SK-N-SH treated with all-trans-retinoic acid at 6 μM for 48 hours (cell line): ENCODE data around the gene IKBKE.

ENCODE experiments used
- ATAC-seq: fragments of 200-7000 bp; cut with Tn5 transposase; 3 replicates; pipeline ENCODE4 v1.9.1; 2020; ENCODE audit warnings: mild to moderate bottlenecking, moderate library complexity
- ARNTL ChIP-seq: fragments of 450-650 bp; formaldehyde crosslinking; IDR thresholded peaks from 2 replicates; pipeline ENCODE4 v1.5.0; 2020; ENCODE audit warnings: low read depth, mild to moderate bottlenecking, moderate library complexity, borderline replicate concordance
- ESRRG ChIP-seq: fragments of 250-450 bp; sonication (Bioruptor Pico); IDR thresholded peaks from 2 replicates; pipeline ENCODE4 v1.6.1; 2021; ENCODE audit warnings: mild to moderate bottlenecking
- GLIS3 ChIP-seq: fragments of 250-450 bp; sonication (Bioruptor Pico); IDR thresholded peaks from 2 replicates; pipeline ENCODE4 v1.5.0; 2020; ENCODE audit warnings: mild to moderate bottlenecking, moderate library complexity
- ISL1 ChIP-seq: fragments of 250-450 bp; sonication (Bioruptor Pico); IDR thresholded peaks from 2 replicates; pipeline ENCODE4 v2.1.2; 2022; ENCODE audit warnings: mild to moderate bottlenecking, moderate library complexity
- OSR1 ChIP-seq: fragments of 250-450 bp; sonication (Bioruptor Pico); IDR thresholded peaks from 2 replicates; pipeline ENCODE4 v1.8.0; 2022; ENCODE audit warnings: moderate library complexity, mild to moderate bottlenecking, inconsistent platforms
- PPARA ChIP-seq: fragments of 250-450 bp; sonication (Bioruptor Pico); IDR thresholded peaks from 2 replicates; pipeline ENCODE4 v1.5.0; 2020; ENCODE audit warnings: mild to moderate bottlenecking, borderline replicate concordance
- RARB ChIP-seq: fragments of 250-450 bp; sonication (Bioruptor Pico); IDR thresholded peaks from 2 replicates; pipeline ENCODE4 v1.8.0; 2021; ENCODE audit warnings: mild to moderate bottlenecking, moderate library complexity
- SNAI2 ChIP-seq: fragments of 250-450 bp; sonication (Bioruptor Pico); IDR thresholded peaks from 2 replicates; pipeline ENCODE4 v1.5.0; 2020; ENCODE audit warnings: mild to moderate bottlenecking, moderate library complexity
- TCF4 ChIP-seq: fragments of 250-450 bp; sonication (Bioruptor Pico); IDR thresholded peaks from 2 replicates; pipeline ENCODE4 v1.8.0; 2021; ENCODE audit warnings: mild to moderate bottlenecking, moderate library complexity, borderline replicate concordance
- TOX ChIP-seq: fragments of 250-450 bp; sonication (Bioruptor Pico); IDR thresholded peaks from 2 replicates; pipeline ENCODE4 v1.8.0; 2021; ENCODE audit warnings: mild to moderate bottlenecking, moderate library complexity, borderline replicate concordance
- ZFP3 ChIP-seq: fragments of 250-450 bp; sonication (Bioruptor Pico); IDR thresholded peaks from 2 replicates; pipeline ENCODE4 v1.5.0; 2020; ENCODE audit warnings: mild to moderate bottlenecking, moderate library complexity
- ZFP30 ChIP-seq: fragments of 450-650 bp; formaldehyde crosslinking; IDR thresholded peaks from 2 replicates; pipeline ENCODE4 v1.5.0; 2022; ENCODE audit warnings: mild to moderate bottlenecking, moderate library complexity
- ZNF8 ChIP-seq: fragments of 450-650 bp; formaldehyde crosslinking; IDR thresholded peaks from 2 replicates; pipeline ENCODE4 v1.5.0; 2020; ENCODE audit warnings: mild to moderate bottlenecking, moderate library complexity
- TF ChIP-seq, protein P1 (sequence below): fragments of 250-450 bp; sonication (Bioruptor Pico); IDR thresholded peaks from 2 replicates; pipeline ENCODE4 v1.8.0; 2020; ENCODE audit warnings: mild to moderate bottlenecking, moderate library complexity, borderline replicate concordance
- TF ChIP-seq, protein P2 (sequence below): fragments of 250-450 bp; sonication (Bioruptor Pico); IDR thresholded peaks from 2 replicates; pipeline ENCODE4 v1.5.1; 2020; ENCODE audit warnings: low read depth, mild to moderate bottlenecking, moderate library complexity
- TF ChIP-seq, protein P3 (sequence below): fragments of 250-450 bp; sonication (Bioruptor Pico); IDR thresholded peaks from 2 replicates; pipeline ENCODE4 v1.5.1; 2021; ENCODE audit warnings: mild to moderate bottlenecking, moderate library complexity
- TF ChIP-seq, protein P4 (sequence below): fragments of 250-450 bp; sonication (Bioruptor Pico); IDR thresholded peaks from 2 replicates; pipeline ENCODE4 v1.5.0; 2020; ENCODE audit warnings: mild to moderate bottlenecking, moderate library complexity
- TF ChIP-seq, protein P5 (sequence below): fragments of 250-450 bp; sonication (Bioruptor Pico); IDR thresholded peaks from 2 replicates; pipeline ENCODE4 v1.8.0; 2021; ENCODE audit warnings: low read depth, mild to moderate bottlenecking, moderate library complexity, borderline replicate concordance

Gene IKBKE

DNA sequence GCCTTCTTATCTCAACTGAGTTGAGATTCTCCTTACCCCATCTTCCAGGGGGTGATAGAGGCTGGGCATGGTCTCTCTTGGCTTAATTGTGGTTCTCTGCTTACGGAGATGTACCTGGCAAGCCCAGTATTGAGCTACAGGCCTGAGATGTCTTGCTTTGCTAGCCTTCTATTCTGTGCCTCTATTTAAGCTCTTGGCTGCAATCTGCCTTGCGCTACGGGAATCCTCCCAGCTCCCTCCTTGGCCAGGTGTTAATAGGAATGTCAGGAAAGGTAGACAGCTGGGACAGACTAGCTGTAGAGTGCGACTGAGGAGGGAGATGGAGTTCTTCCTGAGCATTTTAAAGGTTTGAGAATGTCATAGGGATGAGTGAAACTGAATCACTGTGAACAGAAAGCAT lies 10.6 kb upstream of the IKBKE start:
- TF ChIP-seq, protein P1, sequence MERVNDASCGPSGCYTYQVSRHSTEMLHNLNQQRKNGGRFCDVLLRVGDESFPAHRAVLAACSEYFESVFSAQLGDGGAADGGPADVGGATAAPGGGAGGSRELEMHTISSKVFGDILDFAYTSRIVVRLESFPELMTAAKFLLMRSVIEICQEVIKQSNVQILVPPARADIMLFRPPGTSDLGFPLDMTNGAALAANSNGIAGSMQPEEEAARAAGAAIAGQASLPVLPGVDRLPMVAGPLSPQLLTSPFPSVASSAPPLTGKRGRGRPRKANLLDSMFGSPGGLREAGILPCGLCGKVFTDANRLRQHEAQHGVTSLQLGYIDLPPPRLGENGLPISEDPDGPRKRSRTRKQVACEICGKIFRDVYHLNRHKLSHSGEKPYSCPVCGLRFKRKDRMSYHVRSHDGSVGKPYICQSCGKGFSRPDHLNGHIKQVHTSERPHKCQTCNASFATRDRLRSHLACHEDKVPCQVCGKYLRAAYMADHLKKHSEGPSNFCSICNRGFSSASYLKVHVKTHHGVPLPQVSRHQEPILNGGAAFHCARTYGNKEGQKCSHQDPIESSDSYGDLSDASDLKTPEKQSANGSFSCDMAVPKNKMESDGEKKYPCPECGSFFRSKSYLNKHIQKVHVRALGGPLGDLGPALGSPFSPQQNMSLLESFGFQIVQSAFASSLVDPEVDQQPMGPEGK: no peak
- TF ChIP-seq, protein P2, sequence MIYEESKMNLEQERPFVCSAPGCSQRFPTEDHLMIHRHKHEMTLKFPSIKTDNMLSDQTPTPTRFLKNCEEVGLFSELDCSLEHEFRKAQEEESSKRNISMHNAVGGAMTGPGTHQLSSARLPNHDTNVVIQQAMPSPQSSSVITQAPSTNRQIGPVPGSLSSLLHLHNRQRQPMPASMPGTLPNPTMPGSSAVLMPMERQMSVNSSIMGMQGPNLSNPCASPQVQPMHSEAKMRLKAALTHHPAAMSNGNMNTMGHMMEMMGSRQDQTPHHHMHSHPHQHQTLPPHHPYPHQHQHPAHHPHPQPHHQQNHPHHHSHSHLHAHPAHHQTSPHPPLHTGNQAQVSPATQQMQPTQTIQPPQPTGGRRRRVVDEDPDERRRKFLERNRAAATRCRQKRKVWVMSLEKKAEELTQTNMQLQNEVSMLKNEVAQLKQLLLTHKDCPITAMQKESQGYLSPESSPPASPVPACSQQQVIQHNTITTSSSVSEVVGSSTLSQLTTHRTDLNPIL: no peak
- ATAC-seq: no peak

DNA sequence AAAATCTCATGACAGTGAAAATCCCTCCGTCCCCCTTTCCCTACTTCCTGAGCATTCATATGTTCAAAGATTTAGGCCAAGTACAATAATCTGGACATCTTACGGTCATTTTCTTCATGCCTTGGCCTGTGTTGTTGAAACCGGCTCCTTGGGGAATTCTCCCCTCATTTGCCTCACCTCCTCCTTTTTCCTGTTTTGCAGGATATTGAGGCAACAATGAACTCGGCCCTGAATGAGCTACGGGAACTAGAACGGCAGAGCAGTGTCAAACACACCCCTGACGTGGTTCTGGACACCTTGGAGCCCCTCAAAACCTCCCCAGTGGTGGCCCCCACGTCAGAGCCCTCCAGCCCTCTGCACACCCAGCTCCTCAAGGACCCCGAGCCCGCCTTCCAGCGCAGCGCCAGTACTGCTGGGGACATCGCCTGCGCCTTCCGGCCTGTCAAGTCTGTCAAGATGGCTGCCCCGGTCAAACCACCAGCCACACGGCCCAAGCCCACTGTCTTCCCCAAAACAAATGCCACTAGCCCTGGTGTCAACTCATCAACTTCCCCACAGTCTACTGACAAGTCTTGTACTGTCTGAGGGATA lies 9.3 kb upstream of the IKBKE start:
- ATAC-seq: no peak

DNA sequence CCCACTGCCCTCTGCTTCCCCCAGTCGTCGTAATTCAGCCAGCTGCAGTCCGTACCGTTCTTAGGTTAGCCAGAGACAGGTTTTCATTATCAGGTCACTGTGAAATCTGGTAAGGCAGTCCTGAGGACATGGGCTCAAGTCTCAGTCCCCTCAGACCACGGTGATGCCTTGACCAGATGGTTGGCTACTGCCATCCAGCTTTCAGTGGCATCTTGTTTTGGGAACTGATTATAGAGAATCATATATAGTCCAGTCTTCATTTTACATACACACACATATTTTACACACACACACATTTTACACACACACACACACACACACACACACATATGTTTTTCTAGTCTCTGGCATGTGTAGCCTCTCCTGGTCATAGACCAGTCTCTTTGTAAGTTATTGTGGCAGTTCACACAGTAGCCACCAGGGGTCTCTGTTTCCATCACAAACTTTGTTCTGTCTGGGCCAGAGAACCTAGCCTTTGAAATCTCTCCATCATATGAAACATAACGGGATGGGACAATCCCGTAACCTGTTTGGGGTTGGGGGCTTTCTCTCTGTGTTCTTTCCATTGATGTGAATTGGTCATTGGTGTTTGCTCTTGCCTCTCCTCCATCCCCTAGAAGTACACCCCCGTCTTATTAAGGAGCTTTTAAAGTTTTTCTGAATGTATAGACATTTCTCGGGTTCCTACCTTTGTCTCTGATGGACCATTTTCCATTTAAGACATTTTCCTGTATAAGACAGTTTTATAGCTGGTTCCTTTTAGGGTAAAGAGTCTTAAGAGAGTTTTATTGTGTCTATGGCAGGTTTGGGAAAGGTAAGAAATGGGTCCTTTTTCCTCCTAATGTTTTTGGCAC lies 8.4 kb upstream of the IKBKE start:
- TF ChIP-seq GLIS3 (CRISPR knock-in tag) (no peak), SNAI2 (CRISPR knock-in tag) (no peak), RARB (CRISPR knock-in tag) (no peak), PPARA (CRISPR knock-in tag) (no peak), ZFP30 (CRISPR knock-in tag) (no peak), TOX (CRISPR knock-in tag) (no peak), ISL1 (CRISPR knock-in tag) (no peak), ZNF8 (CRISPR knock-in tag) (no peak), ARNTL (no peak), TCF4 (CRISPR knock-in tag) (no peak), ESRRG (CRISPR knock-in tag) (no peak), OSR1 (CRISPR knock-in tag) (no peak)
- TF ChIP-seq, protein P3, sequence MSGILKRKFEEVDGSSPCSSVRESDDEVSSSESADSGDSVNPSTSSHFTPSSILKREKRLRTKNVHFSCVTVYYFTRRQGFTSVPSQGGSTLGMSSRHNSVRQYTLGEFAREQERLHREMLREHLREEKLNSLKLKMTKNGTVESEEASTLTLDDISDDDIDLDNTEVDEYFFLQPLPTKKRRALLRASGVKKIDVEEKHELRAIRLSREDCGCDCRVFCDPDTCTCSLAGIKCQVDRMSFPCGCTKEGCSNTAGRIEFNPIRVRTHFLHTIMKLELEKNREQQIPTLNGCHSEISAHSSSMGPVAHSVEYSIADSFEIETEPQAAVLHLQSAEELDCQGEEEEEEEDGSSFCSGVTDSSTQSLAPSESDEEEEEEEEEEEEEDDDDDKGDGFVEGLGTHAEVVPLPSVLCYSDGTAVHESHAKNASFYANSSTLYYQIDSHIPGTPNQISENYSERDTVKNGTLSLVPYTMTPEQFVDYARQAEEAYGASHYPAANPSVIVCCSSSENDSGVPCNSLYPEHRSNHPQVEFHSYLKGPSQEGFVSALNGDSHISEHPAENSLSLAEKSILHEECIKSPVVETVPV (CRISPR knock-in tag): no peak
- TF ChIP-seq, protein P4, sequence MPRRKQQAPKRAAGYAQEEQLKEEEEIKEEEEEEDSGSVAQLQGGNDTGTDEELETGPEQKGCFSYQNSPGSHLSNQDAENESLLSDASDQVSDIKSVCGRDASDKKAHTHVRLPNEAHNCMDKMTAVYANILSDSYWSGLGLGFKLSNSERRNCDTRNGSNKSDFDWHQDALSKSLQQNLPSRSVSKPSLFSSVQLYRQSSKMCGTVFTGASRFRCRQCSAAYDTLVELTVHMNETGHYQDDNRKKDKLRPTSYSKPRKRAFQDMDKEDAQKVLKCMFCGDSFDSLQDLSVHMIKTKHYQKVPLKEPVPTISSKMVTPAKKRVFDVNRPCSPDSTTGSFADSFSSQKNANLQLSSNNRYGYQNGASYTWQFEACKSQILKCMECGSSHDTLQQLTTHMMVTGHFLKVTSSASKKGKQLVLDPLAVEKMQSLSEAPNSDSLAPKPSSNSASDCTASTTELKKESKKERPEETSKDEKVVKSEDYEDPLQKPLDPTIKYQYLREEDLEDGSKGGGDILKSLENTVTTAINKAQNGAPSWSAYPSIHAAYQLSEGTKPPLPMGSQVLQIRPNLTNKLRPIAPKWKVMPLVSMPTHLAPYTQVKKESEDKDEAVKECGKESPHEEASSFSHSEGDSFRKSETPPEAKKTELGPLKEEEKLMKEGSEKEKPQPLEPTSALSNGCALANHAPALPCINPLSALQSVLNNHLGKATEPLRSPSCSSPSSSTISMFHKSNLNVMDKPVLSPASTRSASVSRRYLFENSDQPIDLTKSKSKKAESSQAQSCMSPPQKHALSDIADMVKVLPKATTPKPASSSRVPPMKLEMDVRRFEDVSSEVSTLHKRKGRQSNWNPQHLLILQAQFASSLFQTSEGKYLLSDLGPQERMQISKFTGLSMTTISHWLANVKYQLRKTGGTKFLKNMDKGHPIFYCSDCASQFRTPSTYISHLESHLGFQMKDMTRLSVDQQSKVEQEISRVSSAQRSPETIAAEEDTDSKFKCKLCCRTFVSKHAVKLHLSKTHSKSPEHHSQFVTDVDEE: no peak
- ATAC-seq: peak; percentile 77

More for the DNA sequence above, 9.3 kb upstream of the IKBKE start:
- TF ChIP-seq, protein P1: no peak
- TF ChIP-seq GLIS3 (CRISPR knock-in tag) (no peak), ESRRG (CRISPR knock-in tag) (no peak), ZFP3 (CRISPR knock-in tag) (no peak)
- TF ChIP-seq, protein P5, sequence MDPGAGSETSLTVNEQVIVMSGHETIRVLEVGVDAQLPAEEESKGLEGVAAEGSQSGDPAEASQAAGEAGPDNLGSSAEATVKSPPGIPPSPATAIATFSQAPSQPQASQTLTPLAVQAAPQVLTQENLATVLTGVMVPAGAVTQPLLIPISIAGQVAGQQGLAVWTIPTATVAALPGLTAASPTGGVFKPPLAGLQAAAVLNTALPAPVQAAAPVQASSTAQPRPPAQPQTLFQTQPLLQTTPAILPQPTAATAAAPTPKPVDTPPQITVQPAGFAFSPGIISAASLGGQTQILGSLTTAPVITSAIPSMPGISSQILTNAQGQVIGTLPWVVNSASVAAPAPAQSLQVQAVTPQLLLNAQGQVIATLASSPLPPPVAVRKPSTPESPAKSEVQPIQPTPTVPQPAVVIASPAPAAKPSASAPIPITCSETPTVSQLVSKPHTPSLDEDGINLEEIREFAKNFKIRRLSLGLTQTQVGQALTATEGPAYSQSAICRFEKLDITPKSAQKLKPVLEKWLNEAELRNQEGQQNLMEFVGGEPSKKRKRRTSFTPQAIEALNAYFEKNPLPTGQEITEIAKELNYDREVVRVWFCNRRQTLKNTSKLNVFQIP (CRISPR knock-in tag): no peak
